Esophagus muscularis mucosa (tissue), 3 donors: ENCODE results near the gene MRPL51.

Source experiments
- POLR2A ChIP-seq: fragments of 450-650 bp; IDR thresholded peaks from one replicate; pipeline ENCODE4 v1.6.1; 2017; ENCODE audit warnings: antibody characterized with exemption, moderate library complexity, mild to moderate bottlenecking, low read depth
- TF ChIP-seq, protein P1 (sequence below), 3 experiments: fragments of 200-600 bp in 2 of 3; fragments of 450-650 bp in 1 of 3; sonication (generic) in 2 of 3; IDR thresholded peaks; one replicate each; pipeline ENCODE4 v1.5.1; 2017 to 2019; ENCODE audit warnings: antibody characterized with exemption in 3 of 3, mild to moderate bottlenecking in 2 of 3, moderate library complexity in 1 of 3

DNA sequence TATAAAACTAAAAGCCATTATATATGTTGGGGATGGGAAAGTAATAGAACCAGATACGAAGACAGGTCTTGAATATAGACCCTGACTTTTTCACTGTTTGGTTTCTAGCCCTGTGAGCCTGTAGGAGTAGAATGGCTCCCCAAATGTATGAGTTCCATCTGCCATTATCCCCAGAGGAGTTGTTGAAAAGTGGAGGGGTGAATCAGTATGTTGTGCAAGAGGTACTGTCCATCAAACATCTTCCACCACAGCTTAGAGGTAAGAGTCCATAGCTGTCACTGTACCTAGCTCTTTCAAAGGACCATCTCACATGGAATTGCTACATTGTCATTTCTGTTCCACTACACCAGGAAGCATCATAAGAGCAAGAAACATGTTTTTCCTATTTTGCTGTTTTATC lies 1.9 kb upstream of the MRPL51 start:
- TF ChIP-seq POLR2A, result no peak
- TF ChIP-seq, protein P1, sequence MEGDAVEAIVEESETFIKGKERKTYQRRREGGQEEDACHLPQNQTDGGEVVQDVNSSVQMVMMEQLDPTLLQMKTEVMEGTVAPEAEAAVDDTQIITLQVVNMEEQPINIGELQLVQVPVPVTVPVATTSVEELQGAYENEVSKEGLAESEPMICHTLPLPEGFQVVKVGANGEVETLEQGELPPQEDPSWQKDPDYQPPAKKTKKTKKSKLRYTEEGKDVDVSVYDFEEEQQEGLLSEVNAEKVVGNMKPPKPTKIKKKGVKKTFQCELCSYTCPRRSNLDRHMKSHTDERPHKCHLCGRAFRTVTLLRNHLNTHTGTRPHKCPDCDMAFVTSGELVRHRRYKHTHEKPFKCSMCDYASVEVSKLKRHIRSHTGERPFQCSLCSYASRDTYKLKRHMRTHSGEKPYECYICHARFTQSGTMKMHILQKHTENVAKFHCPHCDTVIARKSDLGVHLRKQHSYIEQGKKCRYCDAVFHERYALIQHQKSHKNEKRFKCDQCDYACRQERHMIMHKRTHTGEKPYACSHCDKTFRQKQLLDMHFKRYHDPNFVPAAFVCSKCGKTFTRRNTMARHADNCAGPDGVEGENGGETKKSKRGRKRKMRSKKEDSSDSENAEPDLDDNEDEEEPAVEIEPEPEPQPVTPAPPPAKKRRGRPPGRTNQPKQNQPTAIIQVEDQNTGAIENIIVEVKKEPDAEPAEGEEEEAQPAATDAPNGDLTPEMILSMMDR (IDR thresholded peaks at IDR 0.05), result no peak
